NCI-H2081 (cell line): ENCODE measurements around the gene MOG.

Experiments
- DNase-seq, 2 experiments: peaks; one replicate each; lab custom pipeline; 2025; lab: John Stamatoyannopoulos, UW

Gene MOG

DNA sequence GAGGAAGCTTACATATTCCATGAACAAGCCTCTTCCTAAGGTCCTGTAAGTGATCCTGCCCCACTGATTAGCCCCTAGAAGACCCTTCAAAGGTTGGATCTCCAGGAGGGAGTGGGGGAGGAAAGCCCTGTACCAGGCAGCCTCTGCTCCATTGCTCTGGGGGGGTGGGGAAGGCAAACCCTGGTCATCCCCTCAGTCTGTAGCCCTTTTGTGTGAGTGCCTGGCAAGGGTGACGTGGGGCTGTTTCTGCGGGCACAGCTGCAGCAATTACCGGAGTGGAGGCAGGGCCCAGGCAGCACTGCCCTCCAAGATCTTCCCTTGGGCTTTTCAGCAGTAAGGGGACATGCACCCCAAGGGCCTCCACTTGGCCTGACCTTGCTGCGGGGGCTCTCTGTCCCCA is at the start of gene MOG:
Gene MOG (plus strand): TSS at position 295 of the 400 bp plus-strand sequence. CDS start 118 bp downstream, outside the sequence.
- DNase-seq, result no peak

DNA sequence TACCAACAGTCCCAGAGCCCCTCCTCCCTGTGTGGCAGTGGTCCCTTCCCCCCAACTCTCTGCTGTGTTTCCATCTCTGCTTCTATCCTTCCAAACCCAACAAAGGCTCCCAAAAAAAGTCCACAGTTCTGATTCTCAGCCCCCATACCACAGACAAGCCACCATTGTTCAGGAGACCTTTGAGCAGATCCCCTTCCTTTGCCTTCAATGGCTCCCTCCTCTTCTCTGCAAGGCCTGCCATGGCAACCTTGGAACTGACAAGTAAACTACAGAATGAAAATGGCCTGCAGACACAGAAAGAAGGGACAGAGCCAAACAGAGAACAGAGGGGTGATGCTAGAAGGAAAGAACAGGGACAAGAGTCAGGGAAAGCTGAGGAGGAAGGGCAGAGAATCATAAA is 48.8 kb upstream of the MOG start:
- DNase-seq, result no peak

DNA sequence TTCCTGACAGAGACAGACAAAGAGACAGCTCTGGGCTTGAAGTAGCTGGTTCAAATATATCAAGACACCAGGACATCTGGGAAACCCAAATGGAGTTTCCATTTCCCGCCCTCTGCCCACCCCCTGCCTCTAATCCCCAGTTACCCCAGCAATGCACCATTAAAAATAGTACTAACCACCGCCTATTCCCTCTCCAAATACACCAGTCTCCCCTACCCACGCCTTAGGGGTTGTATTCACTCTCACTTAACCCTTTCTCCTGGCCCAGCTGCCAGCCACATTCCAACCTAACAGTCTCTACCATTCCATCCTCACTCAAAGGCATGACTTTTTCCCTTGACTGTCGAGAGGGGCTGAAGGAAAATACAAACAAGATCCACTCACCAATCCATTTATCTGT is 46.4 kb upstream of the MOG start:
- DNase-seq, result no peak

DNA sequence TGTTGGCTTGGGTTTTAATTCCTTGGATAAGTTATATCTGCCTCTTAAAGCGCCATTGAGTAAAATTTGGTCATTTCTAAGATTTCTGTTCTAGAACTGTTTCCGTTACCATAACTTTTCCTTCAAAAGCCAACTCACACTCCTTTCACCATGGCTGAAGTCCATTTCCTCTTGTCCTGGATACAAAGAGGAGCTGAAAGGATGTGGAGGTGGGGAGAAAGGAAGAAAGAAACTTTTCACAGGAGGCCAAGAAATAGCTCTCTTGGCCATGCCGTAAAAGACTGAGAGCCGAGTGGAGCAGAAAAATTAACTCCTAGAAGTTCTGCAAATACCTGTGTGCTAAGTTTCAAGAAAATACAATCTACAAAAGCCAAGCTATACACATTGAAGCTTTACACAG is 45.5 kb upstream of the MOG start:
- no peak for DNase-seq

DNA sequence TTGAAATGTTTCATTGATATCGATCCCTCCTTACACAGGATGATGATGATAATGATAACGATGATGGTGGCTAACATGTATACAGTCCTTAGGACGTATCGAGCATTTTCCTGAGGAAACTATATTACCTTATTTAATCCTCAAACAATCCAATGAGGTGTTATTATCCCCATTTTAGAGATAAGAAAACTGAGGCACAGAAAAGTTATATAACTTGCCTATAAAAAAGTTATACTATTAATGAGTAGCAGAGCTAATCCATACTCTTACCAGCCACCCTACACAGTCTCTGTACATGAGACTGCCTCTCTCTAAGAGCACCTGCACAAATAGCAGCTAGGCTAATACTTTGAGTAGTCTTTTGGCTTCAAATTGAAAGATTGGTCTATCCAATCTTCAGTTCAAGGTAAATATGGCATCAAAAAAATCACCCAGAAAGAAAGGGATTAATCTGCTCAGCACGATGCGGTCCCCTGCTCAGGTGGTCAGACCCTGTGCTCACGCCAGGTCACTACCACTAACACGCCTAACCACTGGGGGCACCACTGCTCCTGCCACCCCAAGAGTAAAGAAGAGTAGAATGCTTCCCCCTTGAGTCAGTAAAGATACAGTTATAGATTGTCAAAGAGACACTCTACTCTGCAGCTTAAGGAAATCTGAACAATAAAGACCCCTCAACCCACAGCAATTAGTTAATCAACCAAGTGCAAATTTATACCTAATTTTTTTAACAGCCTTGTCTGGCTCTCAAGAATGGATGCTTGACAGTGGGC is 38.9 kb upstream of the MOG start:
- DNase-seq, result no peak

DNA sequence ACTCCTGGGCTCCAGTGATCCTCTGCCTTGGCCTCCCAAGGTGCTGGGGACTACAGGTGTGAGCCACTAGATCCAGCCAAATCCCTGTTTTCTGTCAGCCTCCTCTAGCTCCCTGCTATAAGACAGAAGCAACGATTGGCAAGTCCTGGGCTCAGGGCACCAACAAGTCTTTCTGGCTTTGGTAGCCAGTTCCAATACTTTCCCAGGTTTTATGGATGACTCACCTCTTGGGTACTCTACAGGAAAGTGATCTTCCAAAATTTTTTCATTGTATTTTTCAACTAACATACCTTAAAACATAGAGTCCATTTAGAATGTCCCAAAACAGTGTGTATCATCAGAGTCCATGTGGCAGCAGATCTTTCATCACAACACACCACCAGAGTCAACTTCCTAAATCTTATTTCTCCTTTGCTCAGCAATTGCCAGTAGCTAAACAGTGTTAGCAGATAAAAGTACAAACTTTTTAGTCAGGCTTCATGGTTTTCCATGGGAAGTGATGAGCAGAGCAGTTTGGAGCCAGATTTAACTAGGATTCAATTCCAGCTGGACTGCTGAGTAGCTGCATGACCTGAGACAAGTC is 37.2 kb upstream of the MOG start:
- DNase-seq, result no peak

DNA sequence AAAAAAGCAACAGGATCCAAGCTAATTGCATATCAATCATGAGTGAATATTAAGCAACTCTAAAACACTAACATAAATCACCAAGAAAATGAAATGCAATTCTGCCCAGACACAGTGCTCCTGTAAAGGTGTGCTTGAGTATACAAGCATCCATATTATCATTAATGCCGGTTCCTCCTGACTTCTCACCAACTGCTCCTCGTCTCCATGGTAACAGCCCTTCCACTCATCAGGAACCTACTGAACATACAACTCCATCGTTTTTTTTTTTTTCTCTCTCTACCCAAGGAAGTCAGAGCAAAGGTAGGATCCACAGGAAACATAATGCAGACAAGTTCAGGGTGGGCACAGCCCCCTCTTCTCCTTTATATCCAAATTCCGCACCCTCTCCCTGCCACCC is 36.3 kb upstream of the MOG start:
- DNase-seq, result no peak

DNA sequence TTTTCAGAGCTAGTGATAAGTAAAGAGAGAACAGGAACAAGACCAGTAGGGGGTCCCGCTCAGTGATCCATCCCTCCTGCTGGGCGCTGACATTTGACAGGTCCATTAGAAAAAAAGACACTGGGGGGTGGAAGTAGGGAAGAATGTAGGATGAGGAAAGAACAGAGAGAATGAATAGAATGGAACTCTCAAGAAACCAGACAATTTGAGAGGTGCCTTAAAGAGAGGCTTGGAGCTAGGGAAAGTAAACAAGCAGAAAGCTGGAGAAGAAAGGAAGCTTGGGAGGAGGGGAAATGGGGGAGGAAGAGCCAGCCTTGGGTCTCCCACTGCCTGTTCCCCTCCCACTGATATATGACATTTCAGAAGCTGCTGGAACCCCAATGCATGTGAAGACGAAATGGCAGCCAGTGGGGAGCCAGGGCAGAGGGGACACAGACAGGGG is 32.4 kb upstream of the MOG start:
- no peak for DNase-seq

DNA sequence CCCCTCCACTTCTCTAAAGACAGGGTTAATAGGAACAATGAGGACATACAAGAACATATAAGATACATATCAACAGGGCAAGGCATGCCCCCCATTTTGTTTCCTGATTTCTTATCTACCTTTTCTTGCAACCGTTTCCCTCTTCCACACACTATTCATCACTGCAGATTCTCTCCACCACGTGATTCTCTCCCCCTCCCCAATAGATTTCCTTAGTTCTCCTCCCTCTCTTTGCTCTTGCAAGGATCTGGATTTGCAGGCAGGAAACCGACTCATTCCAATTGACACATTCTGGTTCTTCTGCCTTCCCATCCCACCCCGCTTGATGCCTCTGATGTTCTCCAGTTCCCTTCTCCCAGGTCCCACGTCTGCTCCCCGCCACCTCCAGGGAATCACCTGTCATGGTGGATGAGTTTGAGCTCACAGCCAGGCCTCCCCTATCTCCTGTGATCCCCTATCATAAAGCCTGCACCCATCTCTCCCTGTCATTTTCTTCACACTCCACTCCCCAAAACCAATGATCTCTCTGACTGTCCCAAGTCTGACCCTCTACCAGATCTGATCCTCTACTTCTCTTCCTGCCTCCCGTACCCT is 31.5 kb upstream of the MOG start:
- DNase-seq, result no peak

DNA sequence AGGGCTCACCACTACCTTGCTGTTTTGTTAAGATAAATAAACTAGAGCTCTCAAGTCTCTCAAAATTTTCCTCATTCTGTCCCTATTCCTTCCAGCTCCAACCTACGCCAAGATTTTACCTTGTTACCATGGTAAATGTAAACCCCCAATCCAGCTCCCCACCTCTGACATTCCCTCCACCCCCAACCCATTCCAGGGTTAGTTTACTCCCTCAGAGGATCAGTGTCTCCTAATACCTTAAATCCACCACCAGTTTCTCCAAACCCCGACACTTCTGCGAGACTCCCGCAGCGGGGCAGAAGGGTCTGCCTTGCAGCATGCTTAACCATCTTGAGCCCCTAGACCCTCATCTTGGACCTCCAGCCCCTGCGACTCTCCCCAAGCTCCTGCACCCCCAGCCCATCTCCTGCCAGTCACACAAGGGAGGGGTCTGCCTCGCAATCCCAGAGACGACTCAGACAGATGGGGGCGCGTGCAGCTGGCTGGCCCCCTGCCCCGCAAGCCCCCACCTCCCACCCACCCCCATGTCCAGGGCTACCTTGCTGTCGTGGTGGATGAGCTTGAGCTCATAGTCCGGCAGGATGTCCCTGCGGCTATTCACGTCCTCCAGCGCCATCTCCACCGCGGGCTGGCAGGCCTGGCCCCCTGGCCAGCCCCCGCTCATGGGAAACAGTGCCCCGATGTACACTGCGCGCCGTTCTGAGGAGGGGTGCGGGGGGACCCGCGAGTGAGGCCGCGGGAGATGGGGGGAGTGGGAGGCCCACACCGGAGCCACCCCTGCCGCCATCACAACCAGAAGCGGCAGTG is 29.7 kb upstream of the MOG start:
- no peak for DNase-seq

DNA sequence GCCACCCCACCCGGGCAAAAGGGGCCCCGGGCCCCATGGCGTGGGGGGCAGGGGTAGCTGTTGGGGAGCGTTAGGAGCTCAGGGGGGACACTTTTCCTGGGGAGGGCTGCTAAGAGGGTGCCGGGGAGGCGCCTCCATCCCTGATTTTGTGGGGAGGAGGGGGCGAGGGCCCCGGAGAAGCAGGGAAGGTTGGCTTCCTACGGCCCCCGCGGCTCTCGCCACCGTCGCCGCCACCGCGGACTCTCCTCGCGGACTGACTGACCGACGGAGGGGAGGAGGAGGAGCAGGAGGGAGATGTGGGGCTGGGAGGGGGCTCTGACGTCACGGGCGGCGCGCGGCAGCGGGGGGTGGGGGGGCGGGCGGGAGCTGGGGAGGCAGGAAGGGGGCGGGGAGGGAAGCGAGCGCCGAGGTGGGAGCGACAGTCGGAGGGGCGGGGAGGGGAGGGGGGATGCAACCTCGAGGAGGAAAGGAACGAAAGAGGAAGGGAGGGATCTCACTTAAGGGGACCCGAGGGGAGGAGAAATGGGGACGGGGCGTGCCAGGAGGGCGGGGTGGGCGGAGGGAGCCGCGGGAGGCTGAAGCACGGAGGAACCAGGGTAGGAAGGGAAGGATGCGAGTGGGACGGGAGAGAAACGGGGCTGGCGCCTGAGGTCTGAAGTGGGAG is 29.0 kb upstream of the MOG start:
- peak; percentile 51 to 60 for DNase-seq

DNA sequence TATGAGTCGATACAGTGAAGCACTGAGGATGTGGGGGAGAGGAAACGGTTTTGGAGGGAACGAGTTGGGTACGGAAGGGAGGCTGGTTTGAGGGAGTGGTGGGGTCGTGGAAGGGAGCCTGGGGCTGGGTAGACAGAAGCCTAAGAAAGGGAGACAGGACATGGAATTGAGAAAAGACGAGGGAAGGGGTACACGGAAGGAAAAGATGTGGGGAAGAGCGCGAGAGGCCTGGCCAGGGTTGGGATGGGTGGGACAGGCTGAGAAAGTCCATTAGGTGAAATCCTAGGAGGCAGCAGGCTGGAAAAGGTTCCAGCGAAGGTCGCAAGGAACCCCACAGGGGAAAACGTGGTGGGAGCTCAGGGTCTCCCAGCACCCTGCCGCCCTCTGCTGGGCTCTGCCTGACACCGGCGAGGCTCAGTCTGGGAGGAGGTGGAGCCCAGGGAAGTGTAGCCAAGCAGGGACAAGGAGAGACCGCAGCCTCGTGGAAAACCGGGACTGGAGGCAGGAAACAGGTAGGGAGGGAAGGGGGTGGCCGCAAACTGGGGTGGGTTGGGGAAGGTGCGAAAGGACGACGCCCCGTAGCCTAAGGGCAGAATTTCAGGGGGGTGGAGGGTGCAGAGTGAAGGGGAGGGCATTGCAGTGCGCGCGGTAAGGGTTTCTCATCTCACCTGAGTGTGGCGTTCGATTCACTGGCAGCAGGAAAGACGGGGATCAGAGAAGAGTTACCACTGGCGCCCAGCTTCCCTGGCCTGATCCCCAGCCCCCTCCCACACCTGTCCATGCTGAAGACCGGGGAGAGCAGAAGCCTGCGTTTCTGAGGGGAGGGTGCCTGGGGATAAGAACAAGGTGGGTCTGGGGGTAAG is 28.2 kb upstream of the MOG start:
- peak; percentile 84 to 87 for DNase-seq

DNA sequence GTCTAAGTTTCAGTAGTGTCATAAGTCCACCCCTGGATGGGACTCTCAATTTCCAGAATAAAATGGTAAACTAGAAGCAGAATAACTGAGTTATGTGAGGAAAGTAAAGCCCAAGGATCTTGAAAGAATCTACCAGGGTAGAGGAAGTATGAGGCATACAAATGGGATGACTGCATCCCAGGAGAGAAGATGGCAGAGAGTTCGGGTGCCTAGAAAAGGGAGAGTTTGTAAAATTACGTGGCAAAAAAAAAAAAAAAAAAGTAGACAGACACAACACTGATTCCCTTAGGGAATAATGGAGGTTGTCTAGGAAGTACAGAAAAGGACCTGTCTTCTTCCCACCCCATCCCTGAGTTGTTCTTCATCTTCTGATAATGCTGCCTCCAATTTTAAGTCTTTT is 27.3 kb upstream of the MOG start:
- no peak for DNase-seq

DNA sequence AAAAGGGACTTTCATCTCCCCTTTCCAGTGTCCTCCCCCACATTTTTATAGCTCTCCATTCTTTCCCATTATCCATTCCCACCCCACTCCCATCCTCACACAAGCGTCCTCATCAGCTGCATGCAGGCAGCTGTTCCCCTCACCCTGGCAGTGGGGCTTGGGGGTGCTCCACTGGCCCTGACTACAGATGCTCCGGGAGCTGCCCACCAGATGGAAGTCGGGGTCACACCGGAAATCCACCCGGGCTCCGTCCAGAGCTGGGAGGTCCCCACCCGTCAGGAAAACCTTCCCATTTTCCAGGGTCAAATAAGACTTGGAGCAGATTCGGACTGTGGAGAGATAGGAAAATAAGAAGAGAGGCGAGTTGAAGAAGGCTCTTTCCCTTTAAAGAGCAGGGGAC is 26.6 kb upstream of the MOG start:
- DNase-seq, result no peak

DNA sequence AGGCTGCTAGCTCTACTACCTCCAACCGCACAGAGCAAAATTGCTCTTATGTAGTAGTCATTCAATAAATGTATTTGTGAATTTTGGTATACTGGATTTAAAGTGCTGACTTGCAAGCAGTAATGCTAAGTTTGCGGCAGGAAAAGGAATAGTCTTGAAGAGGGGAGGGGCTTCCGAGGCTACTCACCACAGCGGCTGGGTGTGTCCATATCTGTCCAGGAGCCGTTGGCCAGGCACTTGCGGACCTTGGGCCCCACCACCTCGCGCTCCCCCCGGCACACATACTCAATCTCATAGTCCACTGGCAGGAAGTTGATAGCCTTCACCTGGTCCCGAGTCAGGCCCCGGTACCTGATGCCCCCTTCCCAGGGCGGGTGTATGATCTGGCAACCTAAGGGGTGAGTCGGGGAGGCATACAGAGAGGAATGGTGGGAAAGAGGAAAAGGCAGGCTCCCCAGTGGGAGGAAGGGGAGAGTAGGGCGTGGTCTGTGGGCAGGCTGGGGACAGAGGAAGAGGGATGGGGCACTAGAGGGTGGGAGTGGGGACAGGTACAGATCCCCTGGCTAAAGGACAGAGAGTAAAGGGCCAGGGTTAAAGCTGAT is 25.6 kb upstream of the MOG start:
- no peak for DNase-seq

DNA sequence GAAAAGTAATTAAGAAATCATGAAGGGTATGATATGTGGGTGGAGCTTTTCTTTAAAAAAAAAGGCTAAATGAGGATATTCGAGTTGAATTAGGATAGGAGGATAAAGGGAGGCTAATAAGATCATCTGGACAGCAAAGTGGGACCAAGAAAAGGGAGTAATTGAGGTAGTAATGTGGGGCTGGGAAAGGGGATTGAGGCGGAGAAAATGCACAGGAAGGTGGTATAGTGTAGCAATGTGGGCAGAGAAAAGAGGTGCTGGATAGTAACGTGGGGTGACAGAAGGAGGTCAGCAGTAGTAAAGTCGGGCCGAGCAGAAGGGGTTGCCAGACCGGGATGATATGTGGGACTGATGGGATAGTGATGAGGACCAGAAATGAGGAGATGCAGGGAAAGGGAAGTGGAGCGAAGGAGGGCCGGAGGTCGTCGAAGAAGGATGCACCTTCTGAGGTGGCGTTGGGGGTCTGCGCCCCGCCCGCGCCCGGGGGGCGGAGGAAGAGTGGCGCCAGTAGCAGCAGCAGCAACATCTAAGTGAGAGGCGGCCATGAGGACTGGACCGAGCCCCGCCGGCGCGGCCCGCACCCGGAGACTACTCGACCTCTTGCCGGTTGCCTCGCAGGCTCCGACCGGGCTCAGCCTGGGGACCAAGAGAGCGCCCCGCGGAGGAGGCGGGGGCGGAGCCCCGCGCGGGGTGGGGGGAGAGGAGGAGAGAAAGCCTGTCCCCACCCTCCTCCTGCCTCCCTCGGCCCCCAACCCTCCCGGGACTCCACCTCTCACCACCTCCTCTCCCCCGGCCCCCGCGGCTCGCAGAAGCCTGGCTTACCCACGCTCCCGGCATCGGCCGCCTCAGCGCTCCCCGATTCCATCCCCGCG is 24.8 kb upstream of the MOG start:
- DNase-seq, result peak; percentile 71 to 72

DNA sequence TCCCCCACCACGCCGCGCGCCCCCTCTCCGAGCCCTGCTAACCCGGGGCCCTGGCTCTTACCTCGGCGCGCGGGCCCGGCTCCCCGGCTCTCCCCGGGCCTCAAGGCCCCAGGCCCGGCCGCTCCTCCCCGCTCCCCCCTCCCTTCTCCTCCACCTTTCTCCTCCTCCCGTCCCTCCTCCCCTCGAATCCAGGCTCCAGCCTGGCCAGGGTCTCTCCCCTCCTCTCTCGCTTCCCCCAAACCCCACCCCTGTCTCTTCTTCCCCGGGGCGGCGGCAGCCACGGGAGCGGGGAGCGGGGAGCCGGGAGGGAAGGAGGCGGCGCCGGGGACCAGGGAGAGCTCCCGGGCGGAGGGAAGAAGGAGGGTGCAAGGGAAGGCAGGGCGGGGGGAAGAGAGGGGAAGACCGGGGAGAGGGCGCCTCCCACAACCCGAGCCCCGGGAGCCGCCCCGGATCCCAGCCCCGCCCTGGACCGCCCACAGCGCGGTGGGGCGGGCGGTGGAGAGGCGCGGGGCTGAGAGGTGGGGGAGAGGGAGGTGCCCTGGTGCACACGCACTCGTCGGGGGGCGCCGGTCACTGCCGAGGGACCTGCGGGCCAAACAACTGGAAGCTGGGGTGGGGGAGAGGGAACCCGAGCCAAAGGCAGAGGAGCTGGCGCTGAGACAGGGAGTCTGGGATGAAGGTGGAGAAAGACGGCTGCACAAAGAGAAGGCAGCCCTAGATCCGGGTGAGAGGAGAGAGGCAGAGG is 23.9 kb upstream of the MOG start, which contains the start of gene GABBR1:
Gene GABBR1 (minus strand): TSS at position 395 of the 745 bp plus-strand sequence. CDS start 798 bp downstream, outside the sequence.
- peak; percentile 90 to 93 for DNase-seq

DNA sequence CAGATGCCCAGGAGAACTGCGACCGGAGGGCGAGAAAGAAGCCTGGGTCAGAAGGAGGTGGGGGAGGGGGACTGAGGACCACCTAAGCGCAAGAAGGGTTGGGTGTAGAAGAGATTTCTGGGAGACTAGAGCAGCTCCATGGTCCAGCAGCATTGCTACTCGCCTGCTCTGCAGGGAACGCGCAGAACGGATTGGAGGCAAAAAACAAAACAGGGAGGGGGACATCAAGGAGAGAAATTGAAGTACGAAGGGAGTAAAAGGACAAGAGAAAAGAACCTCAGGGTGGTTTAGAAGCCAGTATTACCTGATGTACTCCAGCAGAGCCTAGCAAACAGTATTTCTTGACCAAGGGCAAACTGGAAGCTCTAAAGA is 23.4 kb upstream of the MOG start:
- peak in 1 of 2 experiments; percentile 34 for DNase-seq

DNA sequence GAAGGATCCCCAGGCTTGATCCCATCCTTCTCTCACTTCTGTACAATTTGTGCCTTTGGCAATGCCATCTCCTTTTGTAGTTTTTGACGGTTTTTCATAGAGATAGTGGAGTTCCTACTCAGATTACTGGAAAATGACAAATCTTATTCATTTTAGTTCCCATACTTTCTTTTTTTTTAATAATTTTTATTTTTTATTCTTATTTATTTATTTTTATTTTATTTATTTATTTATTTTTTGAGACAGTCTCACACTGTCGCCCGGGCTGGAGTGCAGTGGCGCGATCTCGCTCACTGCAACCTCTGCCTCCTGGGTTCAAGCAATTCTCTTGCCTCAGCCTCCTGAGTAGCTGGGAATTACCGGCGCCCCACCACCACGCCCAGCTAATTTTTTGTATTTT is 19.6 kb upstream of the MOG start:
- no peak for DNase-seq
